GM18520 (cell line): Measurements from ENCODE around the gene DUSP22.

ENCODE experiments used
- ATAC-seq: cut with Tn5 transposase; IDR thresholded peaks from one replicate; pipeline ENCODE4 v1.9.1; 2021; ENCODE audit not compliant: unreplicated experiment

Gene DUSP22

DNA sequence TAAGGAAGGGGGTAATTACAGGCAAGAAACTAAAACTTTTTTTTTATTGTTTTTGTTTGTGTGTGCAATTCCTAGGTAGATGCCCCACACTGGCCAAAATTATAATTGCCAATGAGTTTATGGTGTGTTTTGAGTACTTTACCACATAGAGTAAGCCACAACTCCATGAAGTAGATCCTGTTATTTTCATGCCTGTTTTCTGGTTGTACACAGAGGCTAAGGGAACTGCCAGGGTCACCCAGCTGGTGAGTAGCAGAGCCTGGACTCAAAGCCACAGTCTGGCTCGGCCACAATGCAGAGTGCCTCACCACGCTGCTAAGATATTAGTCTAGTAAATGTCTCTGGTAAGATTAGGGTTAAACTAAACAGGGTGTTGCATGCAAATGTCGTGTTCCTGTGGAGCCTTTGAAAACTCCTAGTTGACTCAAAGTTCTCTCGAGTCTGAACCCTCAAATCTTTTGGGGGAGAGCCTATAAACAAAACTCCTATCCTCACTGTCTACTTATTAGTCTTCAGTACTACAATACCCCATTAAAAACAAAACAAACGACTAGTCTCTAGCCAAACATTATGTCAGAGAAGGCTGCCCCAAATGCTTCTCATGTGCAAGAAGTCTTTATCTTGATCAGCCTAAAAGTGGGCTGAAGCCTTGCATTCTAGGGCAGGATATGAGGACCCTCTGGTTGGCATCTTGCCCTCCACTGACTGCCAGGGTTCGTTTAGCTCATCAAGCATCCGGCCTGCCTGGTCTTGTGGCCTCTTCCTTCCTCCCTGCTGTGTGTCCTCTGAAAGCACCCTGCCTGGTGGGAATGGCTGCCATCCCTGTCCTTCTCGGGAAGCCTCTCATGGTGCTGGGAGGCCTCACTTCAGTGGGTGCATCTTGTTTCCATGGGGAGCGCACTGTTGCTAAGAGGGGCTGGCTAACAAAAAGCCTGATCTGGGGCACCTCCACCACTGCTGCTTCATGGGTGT, 4.2 kb downstream of the DUSP22 start:
- ATAC-seq: no peak

DNA sequence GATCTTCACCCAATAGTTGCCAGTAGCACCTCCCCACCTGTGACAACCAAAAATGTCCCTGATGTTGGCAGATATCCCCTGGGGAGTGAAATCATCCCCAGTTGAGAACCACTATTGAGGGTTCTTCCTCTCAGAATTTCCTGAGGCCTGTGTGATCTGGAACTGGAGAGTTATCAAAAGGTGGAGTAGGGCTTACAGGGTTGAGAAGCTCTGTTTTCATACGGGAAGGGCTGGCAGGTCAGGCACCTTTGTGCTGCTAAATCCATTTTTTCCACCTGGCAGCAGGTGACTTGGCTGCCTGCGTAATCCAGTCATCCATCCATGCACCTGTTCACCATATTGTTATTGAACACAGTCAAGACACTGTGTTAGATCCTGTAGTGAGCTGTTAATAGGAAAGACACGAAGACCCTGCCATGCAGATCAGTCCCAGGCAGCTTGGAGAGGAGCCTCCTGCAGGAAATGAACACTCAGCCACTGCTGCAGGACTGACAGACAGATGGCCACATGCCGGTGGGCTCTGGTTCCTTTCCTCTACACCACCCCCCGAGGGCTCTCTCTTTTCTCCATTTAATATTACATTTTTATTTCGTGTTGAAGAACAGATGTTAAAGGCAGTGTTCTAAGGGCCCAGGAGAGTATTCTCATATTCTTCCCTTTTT, 5.4 kb downstream of the DUSP22 start:
- no peak for ATAC-seq

- no peak for ATAC-seq
Observed at GRCh38 chr6:298233-299103, 6.2 kb downstream of the DUSP22 start.

DNA sequence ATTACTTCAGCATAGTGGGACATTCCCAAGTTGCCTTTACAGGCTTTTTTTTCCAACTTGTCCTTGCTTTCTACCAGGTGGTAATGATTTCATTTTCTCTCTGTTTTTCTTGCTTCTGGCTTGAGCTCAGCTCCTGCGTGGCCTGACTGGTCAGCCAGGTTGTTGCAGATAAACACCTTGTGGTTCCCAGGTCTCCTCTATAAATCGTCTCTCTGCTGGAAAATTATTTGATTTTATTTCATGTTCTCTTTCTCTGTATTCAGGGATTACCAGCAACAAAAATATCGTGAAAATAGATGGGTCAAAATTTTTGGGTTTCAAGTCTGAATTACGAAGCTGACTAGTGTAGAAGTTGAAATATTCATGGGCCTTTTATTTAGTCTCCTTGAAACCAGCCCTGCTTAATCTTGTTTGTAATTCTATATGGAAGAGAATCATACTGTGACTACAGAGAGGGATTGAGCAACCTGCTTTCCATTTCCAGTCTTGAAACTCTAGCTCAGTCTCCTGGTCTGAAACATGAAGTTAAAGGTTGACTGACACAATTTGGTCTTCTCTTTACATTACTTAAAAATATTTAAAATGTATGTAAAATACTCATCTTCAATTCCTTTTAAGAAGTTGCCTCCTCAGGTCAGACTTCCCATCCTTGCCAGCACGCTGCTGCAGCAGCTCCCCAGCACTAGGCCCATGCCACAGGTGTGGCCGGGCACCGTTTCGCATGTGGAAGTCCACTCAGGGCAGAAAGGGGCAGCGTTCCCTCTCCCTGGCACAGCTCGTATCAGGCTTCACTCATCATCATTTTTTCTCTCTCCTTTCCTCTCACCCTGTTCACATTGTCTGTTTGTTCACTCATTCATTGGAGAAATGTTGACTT, 7.1 kb downstream of the DUSP22 start:
- no peak for ATAC-seq

DNA sequence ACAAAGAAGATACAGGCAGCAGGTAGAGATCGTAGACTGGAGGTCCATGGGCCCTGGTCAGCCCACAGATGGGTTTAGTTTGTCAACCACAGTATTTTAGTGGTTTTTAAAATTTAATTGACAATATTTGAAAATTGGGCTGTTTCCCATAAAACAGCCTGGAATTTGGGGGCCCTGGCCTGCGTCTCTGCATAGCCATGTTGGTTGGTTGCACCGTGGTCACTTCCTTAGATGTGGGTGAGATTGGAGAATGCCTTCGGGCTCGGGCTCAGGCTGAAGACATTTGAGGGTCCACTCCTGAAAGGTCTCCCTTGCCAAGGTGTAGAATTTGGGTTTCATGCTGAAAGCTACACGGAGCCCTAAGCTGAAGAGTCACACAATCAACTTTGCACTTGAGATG, 7.7 kb downstream of the DUSP22 start:
- no peak for ATAC-seq

- ATAC-seq: no peak
Observed at GRCh38 chr6:300494-301198, 8.4 kb downstream of the DUSP22 start.

- ATAC-seq: no peak
Observed at GRCh38 chr6:301526-301925, 9.2 kb downstream of the DUSP22 start.

- ATAC-seq: no peak
Observed at GRCh38 chr6:301929-302705, 9.8 kb downstream of the DUSP22 start.

DNA sequence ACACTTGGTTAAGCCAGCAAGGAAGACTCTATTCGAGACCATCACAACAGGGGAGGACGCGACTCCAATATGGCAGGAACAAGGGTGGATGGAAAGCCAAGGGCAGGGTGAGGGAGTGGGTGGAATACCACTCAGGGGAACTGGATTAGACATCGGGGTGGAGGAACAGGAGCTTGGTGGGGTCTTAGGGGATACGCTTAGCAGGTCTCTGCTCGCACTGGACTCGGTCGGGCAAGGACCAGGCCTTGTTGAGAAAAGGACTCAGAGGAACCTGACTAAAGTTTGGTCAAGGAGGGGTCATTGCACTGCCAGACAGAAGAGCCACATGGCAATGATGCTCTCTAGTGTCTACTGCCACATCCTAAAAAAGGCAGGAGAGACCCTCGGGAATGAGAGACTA, 10.5 kb downstream of the DUSP22 start:
- no peak for ATAC-seq

- no peak for ATAC-seq
Observed at GRCh38 chr6:303263-303662, 11.0 kb downstream of the DUSP22 start.

- no peak for ATAC-seq
Observed at GRCh38 chr6:303948-304558, 11.8 kb downstream of the DUSP22 start.

GRCh38 chr6:304833-305370, 12.6 kb downstream of the DUSP22 start:
- peak; percentile 1 for ATAC-seq

DNA sequence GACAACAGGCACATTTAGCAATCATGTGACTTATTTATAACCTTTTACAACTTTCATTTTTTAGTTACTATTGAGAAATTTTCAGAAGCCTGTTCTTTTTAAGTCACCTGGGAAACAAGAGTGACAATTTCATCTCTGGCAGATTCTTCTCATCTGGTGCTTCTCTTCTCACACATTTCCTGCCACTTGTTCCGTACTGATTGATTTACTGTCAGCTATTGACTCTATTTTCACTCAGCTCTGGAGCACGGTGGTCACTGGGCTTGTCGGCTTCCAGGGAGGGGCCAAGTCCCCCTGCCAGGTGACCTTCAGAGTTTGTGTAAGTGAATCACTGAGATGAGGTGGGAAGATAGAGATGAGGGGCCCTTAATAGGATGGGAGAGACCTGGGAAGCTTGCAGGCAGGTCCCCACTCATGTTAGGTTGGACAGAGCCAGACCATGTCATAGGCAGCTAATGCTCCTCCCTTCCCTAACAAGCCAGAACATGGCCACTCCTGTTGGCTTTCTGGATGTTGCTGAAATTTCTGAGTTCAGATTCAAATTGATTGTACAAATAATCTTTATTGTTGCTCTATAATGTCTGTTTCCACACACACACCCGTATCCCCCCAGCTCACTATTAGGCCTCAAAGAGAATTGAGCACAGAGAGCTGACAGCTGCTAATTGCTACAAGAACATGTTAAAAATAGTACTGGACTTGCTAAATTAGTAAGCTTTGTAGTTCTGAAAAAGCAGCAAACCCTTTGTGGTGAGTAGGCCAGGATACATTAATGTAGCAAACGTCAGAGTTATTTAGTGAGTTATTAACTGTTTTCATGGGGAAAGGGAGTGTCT, 13.3 kb downstream of the DUSP22 start:
- ATAC-seq: peak; percentile 57

DNA sequence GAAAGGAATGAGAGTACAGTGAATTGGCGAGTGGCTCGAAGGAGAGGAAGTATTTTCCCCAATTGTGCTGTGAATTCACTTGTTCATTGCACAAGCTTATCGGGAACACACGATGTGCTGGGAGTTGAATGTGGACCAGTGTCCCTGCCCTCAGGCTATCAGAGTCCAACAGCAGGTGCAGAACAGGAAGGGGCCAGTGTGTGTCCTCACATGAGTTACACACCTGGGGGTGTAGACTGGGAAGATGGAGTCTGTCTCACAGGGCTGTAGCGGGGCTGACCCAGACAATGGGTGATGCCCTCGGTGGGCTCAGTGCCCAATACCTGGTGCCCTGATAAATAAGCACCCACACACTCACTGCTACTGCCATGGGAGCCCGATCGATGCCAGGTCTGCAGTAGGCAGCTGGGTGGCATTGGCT, 14.4 kb downstream of the DUSP22 start:
- no peak for ATAC-seq

GRCh38 chr6:307065-307814, 15.0 kb downstream of the DUSP22 start:
- no peak for ATAC-seq

DNA sequence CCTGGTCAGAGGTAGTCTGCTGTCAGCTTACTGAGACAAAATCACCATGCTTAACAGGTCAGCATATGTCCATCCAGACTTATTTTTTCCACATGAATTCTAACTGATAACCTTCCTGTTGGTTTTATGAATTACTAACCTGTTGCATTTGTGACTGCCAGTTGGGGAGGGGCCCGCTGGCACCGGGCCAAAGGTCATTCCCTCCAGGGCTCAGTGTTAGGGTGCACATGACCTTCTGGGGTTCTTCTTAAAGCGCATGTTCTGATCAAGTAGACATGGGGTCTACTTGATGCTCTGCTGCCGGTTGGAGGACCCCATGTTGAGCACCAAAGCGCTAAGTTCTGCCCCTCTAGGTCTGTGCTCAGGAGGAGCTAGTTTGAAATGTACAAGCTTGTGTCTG, 15.6 kb downstream of the DUSP22 start:
- ATAC-seq: no peak

DNA sequence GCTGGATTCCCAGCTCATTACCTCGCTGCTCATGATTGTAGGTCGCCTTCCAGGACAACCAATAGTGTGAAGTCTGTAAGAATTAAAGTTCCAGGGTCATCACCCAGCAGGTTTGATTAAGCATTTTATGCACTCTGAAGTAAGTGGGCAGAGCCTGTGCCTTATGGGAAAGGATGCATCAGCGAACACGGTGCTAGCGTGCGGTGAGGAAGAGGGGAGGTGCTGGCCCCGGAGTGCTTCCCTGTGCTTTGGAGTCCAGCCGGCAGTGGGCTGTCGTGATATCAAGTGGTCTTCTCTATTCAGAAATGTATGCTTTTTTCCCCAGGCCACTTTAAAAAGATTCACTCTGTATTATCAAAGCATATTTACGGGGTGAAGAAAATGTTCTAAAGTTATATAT, 16.0 kb downstream of the DUSP22 start:
- ATAC-seq: no peak
